HG03060 (cell line): ENCODE results near the gene FRAS1.
"Not testable (repeated sequence)": the region's sequence is repeated elsewhere in the genome, so short reads cannot be mapped to it uniquely, and the experiment has no call there.

Source experiments
- ATAC-seq: cut with Tn5 transposase; IDR thresholded peaks from one replicate; pipeline ENCODE4 v1.9.1; 2021; ENCODE audit warnings: low read depth, moderate number of reproducible peaks; ENCODE audit not compliant: unreplicated experiment

FRAS1 gene

DNA sequence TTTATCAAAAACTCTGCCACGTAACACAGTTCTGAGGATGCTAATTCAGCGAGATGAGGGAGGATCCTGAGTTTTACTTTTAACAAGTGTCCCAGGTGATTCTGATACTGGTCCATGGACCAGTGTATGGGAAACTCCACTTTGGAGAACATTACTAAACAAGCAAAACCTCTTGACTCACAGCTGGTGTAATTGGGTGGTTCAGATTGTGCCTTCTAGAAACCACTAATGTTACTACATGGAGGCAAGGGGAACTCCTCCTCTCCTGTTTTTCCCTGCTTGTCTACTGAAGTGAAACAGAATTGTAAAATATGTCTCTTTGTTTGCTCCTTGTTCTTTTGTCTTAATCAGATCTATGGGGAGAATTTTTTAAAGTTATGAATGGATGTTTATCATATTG, 62.6 kb downstream of the FRAS1 start:
- ATAC-seq: no peak

DNA sequence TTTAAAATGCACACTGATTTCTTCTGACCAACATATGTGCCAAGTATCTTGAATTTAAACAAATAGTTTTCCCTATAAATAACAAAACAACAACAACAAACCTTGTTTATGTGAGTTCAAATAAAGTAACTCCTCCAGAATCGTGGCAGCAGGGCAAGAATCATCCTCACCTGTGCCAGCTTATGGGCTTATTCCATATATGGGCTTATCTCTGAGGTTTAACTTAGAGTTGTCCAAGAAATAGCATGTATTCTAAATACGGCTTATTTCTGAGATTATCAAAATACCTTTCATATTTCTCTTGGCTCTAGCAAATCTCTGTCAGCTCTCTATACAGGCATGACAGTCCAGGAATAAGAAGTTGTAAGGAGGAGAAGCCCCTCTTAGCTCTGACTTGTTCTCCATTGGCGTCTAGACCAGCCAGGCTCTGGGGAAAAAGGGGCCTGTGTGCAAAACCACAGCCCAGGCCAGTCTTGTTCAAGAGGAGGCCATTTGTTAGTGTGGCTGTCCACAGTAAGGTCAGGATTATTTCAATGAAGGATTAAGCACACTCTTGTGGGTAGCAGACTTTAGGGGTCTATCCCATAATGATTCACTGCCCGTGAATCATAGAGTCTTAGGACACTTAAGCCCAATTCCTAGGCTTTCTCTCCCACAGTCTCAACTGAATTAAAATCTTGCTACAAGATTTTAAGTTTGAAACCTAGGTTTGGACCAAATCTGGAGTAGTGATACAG, 63.2 kb downstream of the FRAS1 start:
- no peak for ATAC-seq

DNA sequence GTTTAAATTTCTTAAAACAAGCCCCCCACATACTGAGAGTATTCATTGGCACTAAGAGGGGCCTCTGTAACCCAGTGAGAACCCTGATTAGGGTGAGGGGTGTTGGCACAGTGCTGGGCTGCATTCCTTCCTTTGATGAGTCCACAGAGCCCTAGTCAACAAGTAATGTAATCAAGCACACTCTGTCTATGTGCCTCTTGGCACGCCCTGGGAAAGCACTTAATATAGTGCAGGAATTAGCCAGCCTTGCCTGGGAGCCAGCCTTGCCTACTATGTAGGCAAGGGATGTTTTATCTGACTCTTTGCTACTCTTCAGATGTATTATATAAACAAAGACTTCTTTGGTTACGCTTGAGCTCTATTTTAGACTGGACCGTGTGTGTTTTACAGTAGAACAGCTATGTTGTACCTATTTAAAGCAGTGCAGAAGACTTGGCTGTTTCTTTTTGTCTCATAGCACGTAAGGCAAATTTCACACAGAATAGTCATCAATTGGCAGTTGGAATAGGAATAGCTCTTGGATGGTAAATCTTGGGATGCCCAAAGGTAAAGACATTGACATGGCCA, 64.3 kb downstream of the FRAS1 start:
- ATAC-seq: no peak

- ATAC-seq: not testable (repeated sequence)
Measured at GRCh38 chr4:78125834-78126331, 68.8 kb downstream of the FRAS1 start.

DNA sequence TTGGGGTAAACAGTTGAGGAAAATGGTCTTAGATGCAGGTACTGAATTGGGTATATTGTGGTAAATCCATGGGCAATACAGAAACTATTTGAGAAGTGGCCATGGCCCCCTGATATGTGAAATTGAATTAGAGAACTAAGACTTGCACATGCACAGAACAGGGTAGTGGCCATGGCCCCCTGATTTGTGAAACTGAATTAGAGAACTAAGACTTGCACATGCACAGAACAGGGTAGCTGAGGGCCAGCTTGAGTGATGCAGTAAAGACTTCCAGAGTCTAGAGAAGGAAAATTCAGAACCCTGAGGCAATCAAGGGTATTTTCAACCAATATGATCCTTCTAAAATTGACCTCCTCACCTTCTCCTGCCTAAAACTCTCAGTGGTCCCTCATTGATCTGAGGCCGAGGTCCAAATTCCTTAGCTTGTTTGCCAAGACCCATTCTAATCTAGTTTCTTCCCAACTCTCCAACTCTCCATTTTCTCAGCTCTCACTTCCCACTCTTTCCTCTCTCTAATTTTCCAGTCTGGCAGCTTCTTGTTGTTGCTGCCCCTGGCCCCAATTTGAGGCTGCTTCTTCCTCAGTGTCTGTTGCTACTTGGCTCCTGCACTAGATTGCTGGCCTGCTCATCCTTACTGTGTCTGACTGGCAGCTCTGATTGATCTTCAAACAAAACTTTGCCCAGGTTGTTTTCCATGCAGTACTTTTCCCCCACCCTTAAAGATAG, 72.4 kb downstream of the FRAS1 start:
- no peak for ATAC-seq

- ATAC-seq: no peak
Measured at GRCh38 chr4:78131403-78131802, 74.3 kb downstream of the FRAS1 start.

GRCh38 chr4:78136109-78137081, 79.3 kb downstream of the FRAS1 start:
- no peak for ATAC-seq

GRCh38 chr4:78137532-78137931, 80.4 kb downstream of the FRAS1 start:
- ATAC-seq: no peak

DNA sequence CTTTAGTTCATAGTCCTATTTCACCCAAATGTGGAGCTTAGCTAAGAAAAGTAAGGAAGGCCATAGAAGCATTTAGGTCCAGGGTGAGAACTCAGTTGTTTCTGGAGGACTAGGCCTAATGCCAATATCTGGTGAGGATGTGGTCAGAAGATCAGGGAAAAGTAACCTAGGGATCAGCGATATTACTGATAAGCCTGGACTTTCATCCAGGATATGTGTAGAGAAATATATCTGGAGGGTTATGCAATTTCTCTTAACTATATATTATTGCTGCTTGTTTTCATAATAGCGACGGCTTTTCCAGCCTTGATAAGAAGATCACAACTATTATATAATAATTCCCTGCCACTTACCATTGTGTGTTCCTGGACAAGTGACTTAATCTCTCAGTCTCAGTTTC, 81.1 kb downstream of the FRAS1 start:
- no peak for ATAC-seq

- ATAC-seq: no peak
Measured at GRCh38 chr4:78143634-78144033, 86.5 kb downstream of the FRAS1 start.

DNA sequence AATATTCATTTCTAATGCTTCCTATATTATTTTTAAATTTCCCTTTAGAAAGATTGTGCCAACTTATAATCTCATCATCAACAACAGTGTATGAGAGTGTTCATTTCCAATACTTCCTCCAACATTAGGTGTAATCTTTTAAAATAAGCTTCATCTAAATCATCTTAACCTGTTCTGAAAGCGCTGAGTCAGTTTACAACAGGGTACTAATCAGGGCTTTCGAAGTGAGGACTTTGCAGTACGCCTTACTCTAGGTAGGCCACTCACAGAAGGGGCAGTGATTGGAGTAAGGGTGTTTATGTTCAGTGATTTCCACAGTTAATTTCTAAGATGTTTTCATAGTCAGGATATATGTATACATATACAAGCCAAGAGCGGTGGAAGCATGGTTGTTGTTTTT, 87.9 kb downstream of the FRAS1 start:
- ATAC-seq: no peak

DNA sequence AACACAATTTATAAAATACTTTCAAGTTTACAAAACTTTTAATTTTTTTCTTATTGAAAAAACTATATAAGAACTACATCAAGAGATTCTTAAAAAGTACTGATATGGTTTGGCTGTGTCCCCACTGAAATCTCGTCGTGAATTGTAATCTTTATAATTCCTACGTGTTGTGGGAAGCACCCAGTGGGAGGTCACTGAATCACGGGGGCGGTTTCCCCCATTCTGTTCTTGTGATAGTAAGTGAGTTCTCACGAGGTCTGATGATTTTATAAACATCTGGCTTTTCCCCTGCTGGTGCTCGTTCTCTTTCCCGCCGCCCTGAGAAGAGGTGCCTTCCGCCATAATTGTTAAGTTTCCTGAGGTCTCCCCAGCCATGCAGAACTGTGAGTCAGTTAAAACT, 88.5 kb downstream of the FRAS1 start:
- ATAC-seq: no peak

- no peak for ATAC-seq
Measured at GRCh38 chr4:78149751-78150542, 92.8 kb downstream of the FRAS1 start.

- no peak for ATAC-seq
Measured at GRCh38 chr4:78150543-78150864, 93.4 kb downstream of the FRAS1 start.

DNA sequence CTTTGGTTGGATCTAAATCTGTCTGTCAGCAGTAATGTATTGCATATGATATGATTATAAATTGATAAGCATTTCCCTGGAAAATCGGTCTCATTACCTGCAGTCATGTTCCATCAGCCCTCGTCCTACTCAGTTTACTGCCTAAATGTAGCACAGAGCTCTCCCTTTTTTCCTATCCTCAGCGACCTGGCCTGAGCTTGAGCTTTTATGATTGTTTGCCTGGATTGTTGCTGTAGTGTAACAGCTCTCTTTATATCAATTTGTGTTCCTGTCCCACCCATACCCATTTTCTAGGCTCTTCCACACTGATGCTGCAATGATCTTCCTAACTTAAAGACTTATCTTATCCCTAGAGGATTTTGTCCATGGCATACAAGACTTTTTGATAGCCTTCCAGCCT, 95.7 kb downstream of the FRAS1 start:
- ATAC-seq: no peak

DNA sequence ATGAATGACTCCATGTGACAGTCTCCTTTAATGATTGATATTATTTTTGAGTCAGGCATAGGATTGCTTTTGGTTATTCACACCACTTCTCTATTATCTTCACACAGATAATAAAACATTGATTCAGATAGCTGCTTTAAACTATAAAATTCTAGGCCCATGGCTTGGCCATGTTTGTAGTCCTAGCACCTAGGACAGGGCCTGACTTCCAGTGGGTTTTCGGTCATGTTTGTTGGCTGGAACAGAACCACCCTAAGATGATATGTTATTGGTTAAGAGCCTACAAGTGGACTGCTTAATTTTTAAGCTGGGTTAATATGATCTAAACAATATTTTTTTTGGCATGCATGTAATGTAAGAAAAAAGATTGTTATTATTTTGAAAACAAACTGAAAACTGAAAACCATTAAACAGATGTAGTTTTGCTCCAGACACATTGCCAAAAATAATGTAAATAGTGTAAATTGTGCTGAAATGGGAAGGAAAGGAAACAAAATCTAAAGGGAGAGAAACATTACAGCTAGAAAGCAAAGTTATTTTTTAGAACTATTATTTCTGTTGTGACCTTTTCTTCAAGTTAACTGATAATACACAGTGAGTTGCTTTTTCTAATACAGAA, 98.0 kb downstream of the FRAS1 start:
- ATAC-seq: no peak

DNA sequence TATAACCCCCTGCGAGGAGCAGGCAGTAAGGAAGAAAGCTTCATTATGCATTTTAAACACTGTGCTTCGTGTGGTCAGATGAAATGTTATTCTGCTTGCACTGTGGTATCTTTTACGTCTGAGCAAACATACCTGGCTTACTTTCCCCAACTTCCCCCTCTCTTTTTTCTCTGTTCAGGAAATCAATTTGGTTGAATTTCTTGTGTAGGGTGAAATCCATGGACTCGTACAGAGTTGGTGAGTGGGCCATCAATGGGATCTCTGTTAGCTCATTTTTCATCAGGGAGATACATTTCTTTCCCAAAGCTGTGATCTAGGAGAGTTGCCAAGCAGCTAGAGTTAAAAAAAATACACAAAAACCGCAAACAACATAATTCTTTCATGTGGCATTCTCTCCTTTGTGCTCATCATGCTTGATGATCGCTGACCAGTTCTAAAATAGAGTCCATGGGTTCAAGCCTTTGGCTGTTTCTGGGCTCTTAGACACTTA, 98.5 kb downstream of the FRAS1 start:
- ATAC-seq: no peak

DNA sequence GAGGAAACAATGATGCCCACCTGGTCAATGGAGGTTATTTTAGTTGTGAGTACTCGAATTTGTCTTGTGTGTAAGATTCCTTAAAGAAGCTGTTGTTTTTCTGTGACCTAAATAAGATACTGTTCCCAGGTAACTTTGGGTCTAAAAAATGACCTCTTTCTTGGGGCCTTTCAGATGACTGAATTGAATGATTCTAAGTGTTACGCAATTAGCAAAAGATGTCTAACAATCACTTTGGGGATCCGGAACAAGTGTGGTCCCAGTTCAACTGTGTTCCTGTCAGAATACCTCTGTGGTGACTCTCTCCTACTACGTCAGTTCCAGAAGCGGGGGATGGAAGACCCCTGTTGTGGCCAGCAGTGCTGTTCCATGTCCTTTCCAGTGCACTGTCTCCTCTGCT, 99.4 kb downstream of the FRAS1 start:
- no peak for ATAC-seq

DNA sequence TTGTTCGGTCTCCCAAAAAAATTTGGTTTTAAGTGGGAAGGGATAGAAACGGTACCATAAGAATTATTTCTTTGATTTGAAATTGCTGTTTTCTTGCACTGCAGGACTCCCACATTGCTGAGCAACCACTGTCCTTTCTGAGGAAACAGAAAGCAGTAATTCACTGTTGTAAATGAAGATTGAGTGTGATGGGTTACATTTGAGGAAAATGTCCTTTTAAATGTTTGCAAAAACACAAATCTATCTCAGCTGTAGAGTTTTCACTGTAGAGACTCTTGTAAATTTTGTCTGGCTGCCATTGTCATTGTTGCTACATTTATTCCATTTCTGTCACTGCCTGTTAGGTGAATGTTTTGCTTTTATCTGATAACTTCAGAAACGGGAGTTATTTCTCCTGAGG, 105.2 kb downstream of the FRAS1 start:
- ATAC-seq: no peak
